SH-SY5Y (cell line): Measurements from ENCODE around the gene RNF144B.

Experiments
- GATA2 ChIP-seq: IDR thresholded peaks from 2 replicates; pipeline ENCODE4 v1.6.1; 2011; ENCODE audit warnings: mild to moderate bottlenecking, low read depth, low read length
- GATA3 ChIP-seq: IDR thresholded peaks from 2 replicates; pipeline ENCODE4 v1.6.1; 2011; ENCODE audit warnings: low read depth, mild to moderate bottlenecking, low read length, moderate library complexity

The RNF144B gene

GRCh38 chr6:18415207-18415606 is 28.1 kb downstream of the RNF144B start:
- TF ChIP-seq GATA2: no peak
- TF ChIP-seq GATA3: no peak

- no peak for TF ChIP-seq GATA3
- TF ChIP-seq GATA2: no peak
Measured at GRCh38 chr6:18415671-18416340, 28.7 kb downstream of the RNF144B start.

- no peak for TF ChIP-seq GATA3
- TF ChIP-seq GATA2: no peak
Measured at GRCh38 chr6:18416341-18416679, 29.2 kb downstream of the RNF144B start.

GRCh38 chr6:18420328-18420727 is 33.2 kb downstream of the RNF144B start:
- TF ChIP-seq GATA3 (no peak), GATA2 (no peak)

- TF ChIP-seq GATA2 (no peak), GATA3 (no peak)
Measured at GRCh38 chr6:18422136-18422535, 35.0 kb downstream of the RNF144B start.

GRCh38 chr6:18423426-18423825 is 36.3 kb downstream of the RNF144B start:
- TF ChIP-seq GATA3 (no peak), GATA2 (no peak)

- no peak for TF ChIP-seq GATA2
- TF ChIP-seq GATA3: no peak
Measured at GRCh38 chr6:18424201-18424600, 37.1 kb downstream of the RNF144B start.

- no peak for TF ChIP-seq GATA3
- TF ChIP-seq GATA2: no peak
Measured at GRCh38 chr6:18425218-18425617, 38.1 kb downstream of the RNF144B start.

- TF ChIP-seq GATA2 (no peak), GATA3 (no peak)
Measured at GRCh38 chr6:18427296-18427695, 40.1 kb downstream of the RNF144B start.

GRCh38 chr6:18429655-18430297 is 42.6 kb downstream of the RNF144B start:
- TF ChIP-seq GATA2: no peak
- no peak for TF ChIP-seq GATA3

- TF ChIP-seq GATA2 (no peak), GATA3 (no peak)
Measured at GRCh38 chr6:18431581-18431980, 44.4 kb downstream of the RNF144B start.

- no peak for TF ChIP-seq GATA3
- no peak for TF ChIP-seq GATA2
Measured at GRCh38 chr6:18432180-18432579, 45.0 kb downstream of the RNF144B start.

- no peak for TF ChIP-seq GATA3
- TF ChIP-seq GATA2: no peak
Measured at GRCh38 chr6:18432619-18433018, 45.5 kb downstream of the RNF144B start.

- no peak for TF ChIP-seq GATA2
- no peak for TF ChIP-seq GATA3
Measured at GRCh38 chr6:18433059-18433458, 45.9 kb downstream of the RNF144B start.

- TF ChIP-seq GATA3 (no peak), GATA2 (no peak)
Measured at GRCh38 chr6:18436341-18436740, 49.2 kb downstream of the RNF144B start.

GRCh38 chr6:18439581-18439980 is 52.4 kb downstream of the RNF144B start:
- no peak for TF ChIP-seq GATA3
- TF ChIP-seq GATA2: no peak

GRCh38 chr6:18441251-18441979 is 54.3 kb downstream of the RNF144B start:
- TF ChIP-seq GATA2 (no peak), GATA3 (no peak)
